DMS79 treated with DMSO at 0.1 percent for 48 hours (cell line): Measurements from ENCODE around the gene TAS1R2.
A peak's percentile ranks its signal among the peaks of the same experiment; 100 is the strongest.
"Not testable (repeated sequence)": the region's sequence is repeated elsewhere in the genome, so short reads cannot be mapped to it uniquely, and the experiment has no call there.

Experiments used
- DNase-seq: peaks from one replicate; lab custom pipeline; 2025; lab: John Stamatoyannopoulos, UW

The TAS1R2 gene

DNA sequence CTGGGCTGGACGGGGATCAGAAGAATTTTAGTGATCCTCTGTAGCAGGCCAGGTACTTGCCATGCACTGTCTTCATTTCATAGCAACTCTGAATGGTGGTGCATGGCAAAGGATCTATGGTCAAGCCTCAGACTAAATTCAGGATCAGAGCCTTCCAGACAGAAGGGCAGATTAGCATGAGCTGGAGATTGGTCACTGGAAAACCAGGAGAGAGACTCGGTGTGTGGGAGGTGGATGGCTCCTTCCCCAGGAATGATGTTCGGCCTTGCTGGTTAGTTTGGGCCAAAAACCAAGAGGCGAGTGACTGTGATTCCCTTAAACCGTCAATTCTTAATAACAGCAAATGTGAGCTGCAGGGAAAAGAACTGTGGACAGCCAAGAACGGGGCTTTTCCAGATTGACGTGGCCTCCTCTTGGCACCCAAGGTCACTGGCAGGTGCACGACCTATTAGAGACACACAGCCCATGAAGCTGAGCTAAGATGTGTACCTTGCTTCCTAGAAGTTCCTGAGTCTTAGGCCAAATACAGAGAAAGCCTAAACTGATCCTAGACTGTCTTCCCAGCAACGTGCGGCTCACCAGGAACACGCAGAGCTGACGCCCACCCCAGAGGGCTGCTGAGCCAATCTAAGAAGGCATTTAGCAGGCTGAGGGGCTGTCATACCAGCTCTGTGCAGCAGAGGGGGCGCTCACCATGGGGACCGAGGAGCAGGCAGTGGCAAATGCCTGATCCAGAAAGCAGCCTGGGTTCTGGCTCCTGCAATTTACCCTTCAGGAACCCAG is 24.4 kb upstream of the TAS1R2 start:
- DNase-seq = peak; percentile 56

DNA sequence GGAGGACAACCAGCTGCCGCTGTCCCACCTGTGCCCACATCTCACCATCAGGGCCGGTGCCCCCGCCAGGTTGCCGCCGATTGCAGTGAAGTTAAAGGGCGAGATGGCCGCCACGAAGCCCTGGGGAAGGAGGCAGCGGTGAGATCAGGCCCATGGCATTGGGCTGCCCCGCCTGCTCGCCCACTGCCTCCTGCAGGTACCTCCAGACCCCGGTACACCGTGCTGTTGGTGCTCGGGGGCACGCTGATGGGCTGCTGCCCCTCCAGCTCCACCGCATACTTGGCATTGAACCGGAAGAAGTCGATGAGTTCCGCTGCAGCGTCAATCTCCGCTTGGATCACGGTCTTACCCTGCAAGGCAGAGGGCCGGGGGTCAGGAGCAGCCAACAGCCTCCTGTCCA is 23.6 kb upstream of the TAS1R2 start:
- no peak for DNase-seq

GRCh38 chr1:18882486-18882885 is 23.0 kb upstream of the TAS1R2 start:
- no peak for DNase-seq

DNA sequence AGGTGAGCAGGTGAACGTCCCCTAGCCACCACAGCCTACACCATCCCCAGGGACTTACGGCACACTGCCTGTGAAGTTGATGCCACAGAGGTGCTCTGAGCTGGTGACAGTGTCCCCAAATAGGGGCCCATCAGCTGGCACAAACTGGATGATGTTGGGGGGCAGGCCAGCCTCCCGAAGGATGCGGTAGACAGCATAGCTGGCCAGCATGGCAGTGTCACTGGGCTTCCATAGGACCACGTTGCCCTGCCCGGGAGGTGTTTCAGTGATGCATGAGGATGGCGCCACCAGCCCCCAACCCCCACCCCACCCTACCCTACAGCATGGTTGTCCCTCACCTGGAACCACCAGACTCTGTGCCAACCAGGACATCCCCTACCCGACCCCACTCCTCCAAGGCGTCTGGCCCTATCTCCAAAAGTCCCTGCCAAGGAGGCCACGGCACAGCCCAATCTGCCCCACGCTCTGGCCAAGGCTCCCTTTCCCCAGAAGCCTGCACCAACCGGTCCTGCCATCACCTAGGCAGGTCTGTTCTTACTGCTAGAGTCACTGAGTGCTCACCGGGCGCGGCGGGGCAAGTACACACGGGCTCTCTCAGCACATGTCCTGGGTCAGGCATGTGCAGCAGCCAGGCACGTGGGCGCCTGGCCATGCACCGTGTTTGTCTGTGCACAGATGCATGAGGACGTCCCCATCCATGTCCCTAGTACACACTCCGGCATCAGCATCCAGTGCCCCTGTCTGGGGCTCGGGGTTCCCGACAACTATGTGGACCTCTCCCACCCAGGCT is 22.4 kb upstream of the TAS1R2 start:
- no peak for DNase-seq

- no peak for DNase-seq
Observed at GRCh38 chr1:18881164-18881563, 21.7 kb upstream of the TAS1R2 start.

GRCh38 chr1:18880585-18880984 is 21.1 kb upstream of the TAS1R2 start:
- DNase-seq = no peak

GRCh38 chr1:18879791-18880309 is 20.4 kb upstream of the TAS1R2 start:
- DNase-seq = peak; percentile 60

DNA sequence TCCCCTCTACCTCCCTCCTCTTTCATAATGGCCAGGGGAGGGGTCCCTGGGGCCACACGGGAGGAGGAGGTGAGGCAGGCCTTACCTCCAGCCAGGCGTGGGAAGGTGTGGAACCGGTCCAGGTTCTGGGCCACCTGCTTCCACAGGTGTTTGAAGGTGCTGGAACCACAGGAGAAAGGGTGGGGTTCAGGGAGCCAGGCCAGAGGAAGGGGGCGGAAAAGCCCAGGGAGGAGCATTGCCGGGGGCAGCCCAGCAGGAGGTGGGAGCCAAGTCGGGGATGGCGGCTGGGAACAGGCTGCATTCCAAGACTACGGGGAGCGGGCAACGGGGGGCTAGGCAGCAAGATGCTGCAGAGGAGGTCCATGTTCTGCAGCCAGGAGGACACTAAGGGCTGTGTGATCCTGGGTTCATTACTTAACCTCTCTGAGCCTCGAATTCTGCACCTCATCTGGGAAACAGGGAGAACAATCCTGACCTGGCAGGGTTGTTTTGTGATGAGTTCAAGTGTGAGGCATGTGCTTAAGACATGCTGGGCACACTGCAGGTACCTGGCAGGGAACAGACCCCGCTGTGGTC is 19.8 kb upstream of the TAS1R2 start:
- no peak for DNase-seq

DNA sequence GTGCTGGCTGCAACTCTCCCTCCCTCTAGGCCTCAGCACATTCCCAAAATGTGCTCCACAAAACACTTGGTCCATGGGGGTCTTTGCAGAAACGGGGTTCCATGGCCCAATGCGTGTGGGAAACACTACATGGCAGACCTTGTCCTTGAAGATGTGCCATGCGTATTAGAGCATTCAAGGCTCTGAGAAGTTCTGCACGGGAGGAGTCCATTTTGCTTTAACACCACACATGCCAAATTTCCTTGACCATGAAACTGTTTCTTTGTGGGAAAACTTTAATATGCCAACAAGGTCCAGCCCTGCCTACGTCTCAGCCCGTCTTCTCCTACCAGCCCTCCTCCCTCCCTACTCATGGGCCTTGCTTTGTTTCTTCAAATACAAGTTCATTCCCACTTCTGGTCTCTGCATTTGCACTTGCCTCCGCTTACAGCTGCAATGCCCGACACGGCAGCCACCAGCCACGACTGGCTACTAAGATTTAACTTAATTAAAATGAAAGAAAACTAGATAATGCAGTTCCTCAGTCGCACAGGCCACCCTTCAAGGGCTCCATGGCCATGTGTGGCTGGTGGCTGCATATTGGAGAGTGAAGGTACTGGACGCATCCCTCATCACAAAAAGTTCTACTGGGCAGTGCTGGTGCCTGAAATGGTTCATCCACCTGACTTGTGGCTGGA is 19.2 kb upstream of the TAS1R2 start:
- DNase-seq = no peak

- no peak for DNase-seq
Observed at GRCh38 chr1:18877282-18877681, 17.8 kb upstream of the TAS1R2 start.

DNA sequence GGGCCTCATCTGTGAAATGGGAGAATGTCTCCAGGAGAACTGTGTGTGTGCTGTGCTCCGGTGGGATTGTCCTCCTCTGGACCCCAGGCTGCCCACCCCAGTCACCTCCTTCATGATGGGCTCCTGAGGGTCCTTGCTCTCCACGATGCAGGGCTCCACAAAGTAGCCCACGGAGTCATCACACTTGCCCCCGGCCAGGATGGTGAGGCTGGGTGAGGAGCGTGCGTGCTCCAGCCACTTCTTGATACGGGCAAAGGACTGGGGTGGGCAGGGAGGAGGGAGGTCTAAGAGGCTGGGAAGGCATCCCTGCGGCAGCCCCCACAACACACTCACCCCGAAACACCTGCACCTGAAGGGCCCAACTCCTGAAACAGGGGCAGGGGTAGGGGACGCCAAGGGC is 16.8 kb upstream of the TAS1R2 start:
- DNase-seq = no peak

- DNase-seq = no peak
Observed at GRCh38 chr1:18875796-18876128, 16.3 kb upstream of the TAS1R2 start.

DNA sequence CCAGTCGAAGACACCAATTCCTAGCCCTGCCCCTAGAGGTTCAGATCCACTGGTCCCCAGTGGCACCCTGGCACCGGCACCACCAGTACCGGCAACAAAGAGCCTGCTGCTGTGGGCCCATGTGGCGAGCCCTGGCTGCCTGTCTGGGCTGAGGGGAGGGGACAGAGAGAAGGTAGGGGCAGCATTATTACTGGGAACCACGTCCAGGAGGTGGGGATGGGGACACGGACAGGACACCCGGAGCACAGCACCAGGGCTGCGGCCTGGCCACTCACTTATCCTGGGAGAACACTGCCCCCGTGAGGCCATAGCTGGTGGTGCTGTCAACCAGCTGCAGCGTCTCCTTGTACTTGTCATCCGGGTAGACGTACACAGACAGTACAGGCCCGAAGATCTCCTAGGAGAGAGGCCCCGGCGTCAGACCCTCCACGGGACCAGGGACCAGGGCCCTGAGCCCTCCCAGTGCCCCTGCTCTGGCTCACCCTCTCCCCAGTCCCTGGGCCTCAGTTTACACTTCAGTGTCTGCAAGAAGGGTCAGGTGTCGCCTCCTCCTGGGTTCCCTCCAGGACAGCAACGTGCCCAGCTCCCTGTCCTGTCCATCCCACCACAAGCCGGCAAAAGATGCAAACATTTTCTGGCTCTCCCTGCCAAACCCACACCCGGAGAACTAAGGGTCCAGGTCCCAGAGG is 15.8 kb upstream of the TAS1R2 start:
- DNase-seq = peak; percentile 42

- DNase-seq = no peak
Observed at GRCh38 chr1:18874600-18874999, 15.1 kb upstream of the TAS1R2 start.

DNA sequence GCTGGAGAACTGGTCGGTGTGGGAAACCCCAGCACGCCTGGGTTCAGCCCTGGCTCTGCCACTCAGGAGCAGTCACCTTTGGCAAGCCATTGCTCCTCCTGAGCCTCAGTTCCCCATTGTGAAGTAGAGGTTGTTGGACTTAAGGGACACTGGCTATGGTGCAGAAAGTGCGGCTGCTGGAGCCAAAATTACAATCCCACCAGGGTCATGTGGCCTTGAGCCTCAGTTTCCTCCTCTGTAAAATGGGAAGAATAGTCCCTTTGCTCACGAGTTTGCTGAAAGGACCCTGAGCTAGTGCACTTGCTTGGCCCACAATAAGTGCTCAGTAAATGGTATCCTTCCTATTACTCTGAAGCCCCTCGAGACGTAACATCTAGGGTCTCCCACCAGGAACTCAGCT is 14.6 kb upstream of the TAS1R2 start:
- no peak for DNase-seq

- no peak for DNase-seq
Observed at GRCh38 chr1:18872071-18872611, 12.7 kb upstream of the TAS1R2 start.

DNA sequence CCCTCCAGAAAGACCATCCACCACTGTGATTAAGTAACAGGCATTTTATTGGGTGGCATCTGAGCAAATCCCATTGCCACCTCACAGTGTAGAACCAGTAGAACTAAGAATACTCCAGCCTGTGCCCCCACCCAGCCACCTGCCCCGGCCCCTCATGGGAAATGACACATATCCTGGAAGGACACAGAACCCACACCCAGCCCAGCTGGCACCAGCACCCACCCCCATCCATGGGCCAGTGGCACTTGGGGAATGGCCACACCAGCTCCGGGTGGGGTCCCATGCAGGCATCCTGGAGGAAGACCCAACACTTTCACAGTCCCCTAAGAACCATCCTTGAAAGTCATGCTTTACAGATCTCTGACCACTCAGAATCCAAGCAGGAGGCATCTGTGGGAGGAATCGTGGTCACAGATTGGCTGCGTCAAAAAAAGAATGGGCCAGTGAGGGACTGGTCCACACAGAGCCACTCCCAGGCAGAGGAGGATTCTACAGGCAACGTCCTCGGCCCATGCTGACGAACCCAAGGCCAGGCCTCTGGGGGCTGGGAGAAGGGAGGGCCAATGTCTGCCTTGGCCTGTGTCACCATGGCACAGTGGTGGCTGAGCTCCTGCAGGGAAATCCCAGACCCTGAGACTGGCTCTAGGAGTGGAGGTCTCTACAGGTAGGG is 12.1 kb upstream of the TAS1R2 start:
- DNase-seq = no peak

GRCh38 chr1:18870957-18871356 is 11.5 kb upstream of the TAS1R2 start:
- DNase-seq = no peak

DNA sequence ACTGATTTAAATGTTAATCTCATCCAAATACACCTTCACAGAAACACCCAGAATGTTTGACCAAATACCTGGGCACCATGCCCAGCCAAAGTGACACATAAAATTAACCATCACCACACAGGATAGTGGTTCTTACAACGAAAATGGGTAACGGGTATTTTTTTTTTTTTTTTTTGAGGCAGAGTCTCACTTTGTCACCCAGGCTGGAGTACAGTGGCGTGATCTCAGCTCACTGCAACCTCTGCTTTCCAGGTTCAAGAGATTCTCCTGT is 11.1 kb upstream of the TAS1R2 start:
- DNase-seq = not testable (repeated sequence)

DNA sequence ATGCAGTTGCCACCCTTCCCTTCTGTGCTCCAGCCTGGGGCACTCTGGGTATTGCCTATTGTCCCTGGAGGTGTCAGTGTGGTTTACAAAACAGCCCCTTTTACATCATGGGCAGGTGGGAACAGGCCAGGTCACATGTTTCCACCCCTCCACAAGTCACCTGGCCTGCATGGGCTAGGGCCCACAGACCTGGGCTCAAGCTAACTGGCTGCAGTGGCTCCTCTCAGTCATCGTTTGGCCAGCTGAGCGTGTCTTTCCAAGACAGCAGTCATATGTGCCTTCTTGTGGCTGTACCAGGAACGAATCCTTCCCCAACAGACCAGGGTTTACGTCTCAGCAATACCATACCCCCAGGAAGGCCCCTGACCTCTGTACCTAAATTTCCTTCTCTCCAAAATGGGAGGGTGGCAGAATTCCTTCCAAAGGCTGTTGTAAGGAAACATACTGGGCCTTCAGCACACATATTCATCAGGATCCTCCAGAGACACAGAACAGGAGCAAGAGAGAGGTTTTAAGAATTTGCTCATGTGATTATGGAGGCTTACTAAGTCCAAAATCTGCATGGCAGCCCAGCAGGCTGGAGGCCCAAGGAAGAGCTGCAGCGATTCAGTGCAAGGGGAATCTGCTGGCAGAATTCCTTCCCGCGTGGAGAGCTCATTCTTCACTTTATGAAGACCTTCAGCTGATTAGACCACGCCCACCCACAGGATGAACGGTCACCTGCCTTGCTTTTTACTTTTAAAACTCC is 10.6 kb upstream of the TAS1R2 start:
- no peak for DNase-seq
